Measurements from ENCODE around the gene AXIN1.
A peak's percentile ranks its signal among the peaks of the same experiment; 100 is the strongest.
"Not testable (repeated sequence)": the region's sequence is repeated elsewhere in the genome, so short reads cannot be mapped to it uniquely, and the experiment has no call there.

The AXIN1 gene

DNA sequence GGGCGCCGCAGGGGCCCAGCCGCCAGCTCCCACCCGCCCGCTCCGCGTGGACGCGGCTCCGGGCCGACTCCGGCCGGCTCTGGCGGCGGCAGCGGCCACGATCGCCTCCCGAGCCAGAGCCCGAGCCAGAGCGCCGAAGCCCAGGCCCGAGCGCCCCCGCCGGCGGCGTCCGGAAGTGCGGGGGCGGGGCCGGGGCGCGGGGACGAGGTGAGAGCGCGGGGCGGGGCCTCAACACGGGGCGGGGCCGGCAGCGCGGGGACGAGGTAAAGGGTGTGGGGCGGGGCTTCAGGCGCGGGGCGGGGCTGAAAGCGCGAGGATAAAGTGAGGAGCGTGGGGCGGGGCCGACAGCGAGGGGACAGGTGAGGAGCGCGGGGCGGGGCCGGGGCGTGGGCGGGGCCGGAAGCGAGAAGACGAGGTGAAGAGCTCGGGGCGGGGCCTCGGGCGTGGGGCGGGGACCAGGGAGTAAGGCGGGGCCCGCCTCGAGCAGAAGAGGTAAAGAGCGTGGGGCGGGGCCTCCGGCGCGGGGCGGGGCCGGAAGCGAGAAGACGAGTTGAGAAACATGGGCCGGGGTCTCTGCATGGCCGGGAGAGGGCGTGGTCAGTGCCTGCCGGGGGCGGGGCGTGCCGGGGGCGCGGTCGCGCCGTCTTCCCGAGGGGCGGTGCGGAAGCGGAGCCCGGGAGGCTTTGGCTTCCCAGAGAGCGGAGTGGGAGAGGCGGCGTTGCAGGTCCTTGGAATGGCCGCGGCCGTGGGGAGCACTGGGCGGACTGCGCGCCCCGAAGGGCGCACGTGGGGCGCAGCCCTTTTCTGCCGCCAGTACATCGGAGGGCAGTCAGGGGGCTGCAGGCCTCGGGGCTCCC, at the start of gene AXIN1:
Gene AXIN1 (minus strand): TSS at position 177 of the 857 bp plus-strand sequence. CDS start 5,698 bp downstream, outside the sequence.
- peak; percentile 81 for DNase-seq

DNA sequence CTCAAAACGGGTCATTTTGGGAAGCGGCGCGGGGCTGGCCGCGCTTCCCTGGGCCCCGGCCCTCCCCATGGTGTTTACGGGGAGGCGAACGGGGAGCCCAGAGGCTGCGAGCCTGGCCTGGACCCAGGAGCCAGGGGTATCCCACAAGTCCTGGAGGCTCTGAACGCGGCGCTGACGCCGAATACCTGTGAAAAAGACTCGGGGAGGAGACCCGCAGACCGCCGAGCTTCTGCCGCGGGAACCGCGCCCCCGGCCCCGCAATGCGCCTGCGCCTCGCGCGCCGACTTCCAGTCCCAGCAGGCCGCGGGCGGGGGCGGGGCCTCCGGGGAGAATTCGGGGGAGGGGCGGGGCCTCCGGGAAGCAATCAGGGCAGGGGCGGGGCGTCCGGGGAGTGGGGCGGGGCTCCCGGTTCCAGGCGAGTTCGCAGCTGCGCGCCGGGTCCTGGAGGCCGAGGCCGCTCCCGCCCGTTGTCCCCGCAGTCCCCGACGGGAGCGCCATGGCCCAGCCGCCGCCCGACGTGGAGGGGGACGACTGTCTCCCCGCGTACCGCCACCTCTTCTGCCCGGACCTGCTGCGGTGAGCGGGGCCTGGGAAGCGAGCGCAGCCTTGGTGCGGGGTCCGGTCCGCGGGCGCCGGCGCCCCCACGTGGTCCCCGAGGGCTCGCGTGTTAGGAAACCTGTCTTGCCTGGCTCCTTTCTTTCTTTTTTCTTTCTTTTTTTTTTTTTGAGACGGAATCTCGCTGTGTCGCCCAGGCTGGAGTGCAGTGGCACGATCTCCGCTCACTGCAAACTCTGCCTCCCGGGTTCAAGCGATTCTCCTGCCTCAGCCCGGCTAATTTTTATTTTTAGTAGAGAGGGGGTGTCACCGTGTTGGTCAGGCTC, 49.2 kb upstream of the AXIN1 start, which contains the start of gene DECR2:
Gene DECR2 (plus strand): TSS at position 418 of the 881 bp plus-strand sequence. CDS start 79 bp downstream, at position 497.
- DNase-seq = peak; percentile 82

GRCh38 chr16:400061-400591, 47.6 kb upstream of the AXIN1 start:
- no peak for DNase-seq

- no peak for DNase-seq
These were observed 47.0 kb upstream of the AXIN1 start for GRCh38 chr16:399340-400019.

GRCh38 chr16:398561-399339, 46.2 kb upstream of the AXIN1 start:
- DNase-seq = no peak

GRCh38 chr16:397736-398332, 45.3 kb upstream of the AXIN1 start:
- no peak for DNase-seq

- DNase-seq = peak; percentile 44
These were observed 44.7 kb upstream of the AXIN1 start, which contains the start of gene NME4 for GRCh38 chr16:397135-397661. TSS of gene NME4 (plus strand) at chr16:397199. CDS start at chr16:397223, 24 bp downstream.

DNA sequence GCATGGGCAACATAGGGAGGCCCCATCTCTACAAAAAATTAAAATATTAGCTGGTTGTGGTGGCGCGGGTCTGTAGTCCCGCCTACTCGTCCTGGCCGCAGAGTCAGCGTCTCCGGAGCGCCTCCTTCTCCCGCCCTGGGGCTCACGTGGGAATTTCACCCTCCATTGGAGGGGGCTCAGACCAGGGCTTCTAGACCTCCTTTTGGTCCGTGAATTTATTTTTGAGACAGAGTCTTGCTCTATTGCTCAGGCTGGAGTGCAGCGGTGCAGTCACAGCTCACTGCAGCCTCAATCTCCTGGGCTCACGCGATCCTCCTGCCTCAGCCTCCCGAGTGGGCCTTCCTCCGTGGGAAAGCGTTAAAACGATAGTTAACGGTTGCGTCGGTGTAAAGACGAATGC, 44.1 kb upstream of the AXIN1 start:
- peak; percentile 48 for DNase-seq

- DNase-seq = no peak
These were observed 43.7 kb upstream of the AXIN1 start for GRCh38 chr16:396199-396598.

DNA sequence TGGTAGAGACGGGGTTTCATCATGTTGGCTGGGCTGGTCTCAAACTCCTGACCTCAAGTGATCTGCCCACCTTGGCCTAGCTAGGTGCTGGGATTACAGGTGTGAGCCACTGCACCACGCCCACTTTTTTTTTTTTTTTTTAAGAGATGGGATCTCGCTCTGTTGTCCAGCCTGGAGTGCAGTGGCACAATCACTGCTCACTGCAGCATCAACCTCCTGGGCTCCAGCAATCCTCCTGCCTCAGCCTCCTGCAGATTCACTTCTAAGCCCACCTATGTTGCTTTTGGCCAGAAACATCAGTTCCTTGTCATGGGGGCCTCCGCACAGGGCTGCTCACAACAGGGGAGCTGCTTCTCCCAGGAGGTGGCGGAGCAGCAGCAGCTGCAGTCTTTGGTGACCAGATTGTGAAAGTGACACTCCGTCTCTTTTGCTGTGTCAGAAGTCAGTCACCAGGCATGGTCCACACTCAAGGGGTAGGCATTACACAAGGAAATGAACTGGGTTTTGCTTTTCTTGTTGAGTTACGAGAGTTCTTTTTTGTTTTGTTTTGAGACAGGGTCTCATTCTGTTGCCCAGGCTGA, 40.0 kb upstream of the AXIN1 start:
- DNase-seq = no peak

DNA sequence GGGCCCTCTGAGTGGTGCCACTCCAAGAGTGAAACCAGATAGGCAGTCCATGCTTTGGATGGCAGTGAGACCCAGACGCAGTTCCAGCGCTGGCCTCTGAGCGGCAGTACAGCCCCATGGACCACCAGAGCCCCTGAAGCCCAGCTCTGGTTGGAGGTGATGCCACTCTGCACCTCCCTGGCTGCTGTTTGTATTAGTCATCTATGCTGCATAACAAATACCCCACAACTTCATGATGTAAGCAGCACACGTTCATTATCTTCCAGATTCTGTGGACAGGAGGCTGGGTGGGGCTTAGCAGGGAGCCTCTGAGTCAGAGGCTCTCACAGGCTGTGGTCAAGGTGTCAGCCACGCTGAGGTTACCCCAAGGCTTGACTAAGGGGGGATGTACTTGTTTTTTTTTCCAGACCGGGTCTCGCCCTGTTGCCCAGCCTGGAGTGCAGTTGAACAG, 39.4 kb upstream of the AXIN1 start:
- DNase-seq = peak; percentile 72

DNA sequence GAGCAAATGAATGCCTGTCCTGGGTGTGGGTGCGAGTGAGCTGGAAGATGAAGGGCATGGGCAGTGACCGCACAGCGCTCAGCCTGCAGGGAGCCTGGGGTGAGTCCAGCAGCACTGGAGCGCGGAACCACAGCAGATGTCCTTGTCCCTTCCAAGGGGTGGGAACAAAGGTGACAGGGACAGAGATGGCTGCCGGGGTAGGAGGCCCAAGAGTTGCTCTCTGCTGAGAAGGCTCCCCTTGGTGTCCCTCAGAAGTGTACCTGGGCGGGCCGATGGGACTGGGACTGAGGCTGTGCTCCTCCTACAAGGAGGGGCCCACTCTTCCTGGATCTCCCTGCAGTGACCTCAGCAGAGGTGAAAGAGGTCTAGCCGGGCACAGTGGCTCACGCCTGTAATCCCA, 36.8 kb upstream of the AXIN1 start:
- no peak for DNase-seq

GRCh38 chr16:387761-388666, 35.5 kb upstream of the AXIN1 start:
- not testable (repeated sequence) for DNase-seq

DNA sequence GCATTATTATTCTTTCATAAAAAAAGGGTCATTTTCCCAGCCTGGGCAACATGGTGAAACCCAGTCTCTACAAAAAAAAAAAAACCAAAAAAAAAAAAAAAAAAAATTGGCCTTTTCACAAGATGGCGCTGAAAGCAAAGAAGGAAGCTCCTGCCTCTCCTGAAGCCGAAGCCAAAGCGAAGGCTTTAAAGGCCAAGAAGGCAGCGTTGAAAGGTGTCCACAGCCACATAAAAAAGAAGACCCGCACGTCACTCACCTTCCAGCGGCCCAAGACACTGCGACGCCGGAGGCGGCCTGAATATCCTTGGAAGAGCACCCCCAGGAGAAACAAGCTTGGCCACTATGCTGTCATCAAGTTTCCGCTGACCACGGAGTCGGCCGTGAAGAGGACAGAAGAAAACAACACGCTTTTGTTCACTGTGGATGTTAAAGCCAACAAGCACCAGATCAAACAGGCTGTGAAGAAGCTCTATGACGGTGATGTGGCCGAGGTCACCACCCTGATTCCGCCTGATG, 34.2 kb upstream of the AXIN1 start:
- DNase-seq = no peak

DNA sequence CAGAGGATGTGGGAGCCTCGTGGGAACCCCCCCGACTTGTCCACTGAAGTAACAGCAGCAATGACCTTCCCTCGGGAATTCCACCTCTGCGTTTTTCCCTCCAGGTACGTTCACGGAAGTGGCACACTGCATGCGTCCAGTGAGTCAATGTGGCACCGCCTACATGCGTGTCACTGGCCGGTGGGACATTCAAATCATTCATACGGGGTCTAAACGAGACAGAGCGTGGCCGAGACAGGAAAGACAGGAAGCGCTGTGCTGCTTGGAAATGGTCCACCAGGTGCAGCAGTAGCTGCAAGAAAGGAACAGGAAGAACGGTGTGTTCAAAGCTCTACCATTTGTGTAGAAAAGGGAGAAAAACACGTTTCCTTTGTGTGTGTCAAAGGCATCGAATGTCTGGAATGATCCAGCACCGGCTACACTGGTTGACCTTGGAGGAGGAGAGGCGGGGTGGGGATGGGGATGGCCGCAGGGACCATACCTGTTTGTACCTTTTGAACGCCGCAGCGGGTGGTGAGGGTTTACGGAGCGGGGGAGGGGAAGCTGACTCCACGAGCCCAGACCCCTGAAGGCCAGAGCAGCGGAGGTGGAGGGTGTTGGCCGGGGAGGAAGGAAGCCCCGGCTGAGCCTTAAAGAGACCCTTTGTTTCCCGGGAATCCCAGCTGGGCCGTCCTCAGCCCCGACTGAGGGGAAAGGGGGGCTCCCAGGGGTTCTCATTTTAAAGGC, 31.0 kb upstream of the AXIN1 start:
- no peak for DNase-seq

GRCh38 chr16:381789-382717, 29.5 kb upstream of the AXIN1 start, which contains the start of gene PGAP6:
TSS of gene PGAP6 (minus strand) at chr16:381978. CDS start at chr16:381821, 157 bp downstream.
- peak; percentile 43 for DNase-seq
